MCF 10A (cell line): ENCODE measurements around the gene TNK2. TPM values are rescaled to one million over a fixed set of nuclear protein-coding genes. Genes with fewer than 3 reads are reported as not detected.

Experiments used
- BruUV-seq: library from RNA; stranded (reverse); fragments of 400-500 nt; replicated peaks from 2 replicates; lab custom pipeline; 2021; lab: Mats Ljungman, UMichigan
- CTCF ChIA-PET: fragments of 300-600 bp; sonication (Branson Sonifier 250); formaldehyde crosslinking; extraction: SDS; loops from one replicate; lab custom pipeline; 2021; ENCODE audit warnings: antibody characterized with exemption, inconsistent platforms; lab: Yijun Ruan, JAX
- POLR2A ChIA-PET: fragments of 300-600, 350-650 bp; sonication (Branson Sonifier 250); formaldehyde crosslinking; extraction: SDS; loops from one replicate; lab custom pipeline; 2020; ENCODE audit warnings: antibody characterized with exemption, inconsistent platforms; lab: Yijun Ruan, JAX
- DNase-seq: peaks from one replicate; pipeline ENCODE4 v3.0.0-alpha.2; 2018; ENCODE audit not compliant: unreplicated experiment
- H3K27ac Mint-ChIP-seq: one replicate; pipeline ENCODE4 v1.8.0; 2022; ENCODE audit warnings: mild to moderate bottlenecking, low read depth, mixed read lengths; ENCODE audit not compliant: unreplicated experiment
- H3K27me3 Mint-ChIP-seq: one replicate; pipeline ENCODE4 v1.8.0; 2022; ENCODE audit warnings: mixed read lengths; ENCODE audit not compliant: insufficient read depth, unreplicated experiment
- H3K36me3 Mint-ChIP-seq: one replicate; pipeline ENCODE4 v1.8.0; 2022; ENCODE audit warnings: mild to moderate bottlenecking, moderate library complexity, mixed read lengths; ENCODE audit not compliant: insufficient read depth, unreplicated experiment
- H3K4me1 Mint-ChIP-seq: one replicate; pipeline ENCODE4 v1.8.0; 2022; ENCODE audit warnings: mixed read lengths; ENCODE audit not compliant: insufficient read depth, unreplicated experiment
- H3K4me3 Mint-ChIP-seq: one replicate; pipeline ENCODE4 v1.8.0; 2022; ENCODE audit warnings: mild to moderate bottlenecking, moderate library complexity, mixed read lengths; ENCODE audit not compliant: unreplicated experiment
- H3K9me3 Mint-ChIP-seq: one replicate; pipeline ENCODE4 v1.8.0; 2022; ENCODE audit warnings: mixed read lengths; ENCODE audit not compliant: unreplicated experiment
- CTCF ChIP-seq: fragments of 200-600 bp; IDR thresholded peaks from one replicate; pipeline ENCODE4 v1.8.0; 2022; ENCODE audit warnings: antibody characterized with exemption, mild to moderate bottlenecking; ENCODE audit not compliant: unreplicated experiment
- intact Hi-C: fragments of 100-400 bp; cut with micrococcal nuclease; formaldehyde crosslinking; loops from 2 replicates; pipeline ENCODE4 v1.14.1; 2022
- total RNA-seq: library from RNA; stranded (reverse); gene quantifications from 2 replicates; pipeline ENCODE4 v1.2.3, GENCODE V29; 2022

TNK2 gene
- total RNA-seq, 1 experiment from 2014 or later, result 75.8 TPM

- peak overlapping the region; percentile 58 for H3K4me3 Mint-ChIP-seq
- BruUV-seq, result no TSS peak
- CTCF ChIA-PET, result interaction anchor here (1.2 to 6.4 kb wide), 6 partner anchors 10 to 61 kb away, joined by 3 to 187 read pairs (median 6); no protein-coding TSS in a partner anchor
- peak overlapping the region; percentile 51 for H3K27ac Mint-ChIP-seq
- H3K4me1 Mint-ChIP-seq, result peaks cover 47% of the 10 kb centered on the region
- intact Hi-C loops, result no loop called here
- H3K27me3 Mint-ChIP-seq, result no peaks in the 10 kb centered on the region
- no peak for TF ChIP-seq CTCF
- H3K36me3 Mint-ChIP-seq, result peaks cover 6% of the 10 kb centered on the region
- POLR2A ChIA-PET, result interaction anchor here (0.7 to 6.7 kb wide), 9 partner anchors 13 to 829 kb away, joined by 3 to 254 read pairs (median 3); no protein-coding TSS in a partner anchor
- no peaks in the 10 kb centered on the region for H3K9me3 Mint-ChIP-seq
- no peak for DNase-seq
Observed at GRCh38 chr3:195911041-195911945, 2.9 kb upstream of the TNK2 start.

- H3K27ac Mint-ChIP-seq, result no peak overlapping the region
- no TSS peak for BruUV-seq
- TF ChIP-seq CTCF, result no peak
- peak overlapping the region; percentile 83 for H3K4me3 Mint-ChIP-seq
- peaks cover 47% of the 10 kb centered on the region for H3K4me1 Mint-ChIP-seq
- CTCF ChIA-PET, result interaction anchor here (6.4 kb wide), 1 partner anchor 17 kb away, joined by 187 read pairs; no protein-coding TSS in a partner anchor
- no peaks in the 10 kb centered on the region for H3K27me3 Mint-ChIP-seq
- POLR2A ChIA-PET, result interaction anchor here (0.6 to 6.7 kb wide), 4 partner anchors 10 to 39 kb away, joined by 3 to 254 read pairs (median 50); no protein-coding TSS in a partner anchor
- DNase-seq, result no peak
- peaks cover 6% of the 10 kb centered on the region for H3K36me3 Mint-ChIP-seq
- intact Hi-C loops, result no loop called here
- H3K9me3 Mint-ChIP-seq, result no peaks in the 10 kb centered on the region
Observed at GRCh38 chr3:195910499-195910845, 2.1 kb upstream of the TNK2 start.

- no TSS peak for BruUV-seq
- peaks cover 46% of the 10 kb centered on the region for H3K4me1 Mint-ChIP-seq
- H3K27ac Mint-ChIP-seq, result no peak overlapping the region
Observed at GRCh38 chr3:195909644-195910498, 1.5 kb upstream of the TNK2 start.

More at GRCh38 chr3:195909644-195910498, 1.5 kb upstream of the TNK2 start:
- Mint-ChIP-seq H3K4me3 (peak overlapping the region; percentile 83), H3K27me3 (no peaks in the 10 kb centered on the region), H3K36me3 (peaks cover 1% of the 10 kb centered on the region), H3K9me3 (no peaks in the 10 kb centered on the region)
- peak; percentile 81 for DNase-seq
- intact Hi-C loops, result no loop called here
- TF ChIP-seq CTCF, result no peak
- ChIA-PET POLR2A (interaction anchor here (0.6 to 6.0 kb wide), 4 partner anchors 9 to 722 kb away, joined by 3 to 97 read pairs (median 3); no protein-coding TSS in a partner anchor), CTCF (interaction anchor here (1.0 kb wide), 1 partner anchor 14 kb away, joined by 5 read pairs; no protein-coding TSS in a partner anchor)
